ENCODE measurements around the gene NAMPT.
A peak's percentile ranks its signal among the peaks of the same experiment; 100 is the strongest.

Gene NAMPT

DNA sequence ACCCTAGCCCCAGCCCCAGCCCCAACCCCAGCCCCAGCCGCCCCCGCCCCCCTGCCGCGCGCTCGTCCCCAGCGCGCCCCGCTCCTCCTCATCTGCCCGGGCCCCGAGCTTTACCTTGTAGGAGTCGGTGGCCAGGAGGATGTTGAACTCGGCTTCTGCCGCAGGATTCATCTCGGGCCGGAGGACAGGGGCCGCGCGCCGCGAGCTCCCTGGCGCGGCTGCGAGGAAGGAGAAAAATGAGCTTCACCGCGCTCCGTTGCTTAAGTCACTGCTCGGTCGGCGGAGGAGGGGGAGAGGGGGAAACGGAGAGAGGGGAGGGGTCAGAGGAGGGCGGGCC lies at the start of gene NAMPT:
Gene NAMPT, minus strand, starts transcription at position 270 of the 337 bp plus-strand sequence. Its CDS starts 99 bp downstream, at position 171.
- no peaks in the 10 kb centered on the region for H3K9me3 Mint-ChIP-seq
- H3K27ac Mint-ChIP-seq: peak within 1 kb of the TSS; percentile 86 to 96 (median 96)
- H3K4me1 Mint-ChIP-seq: peaks cover 8% of the 10 kb centered on the region
- H3K4me3 Mint-ChIP-seq: peak within 1 kb of the TSS; percentile 95 to 99 (median 96)
- H3K27me3 Mint-ChIP-seq (ENCODE audit: low read depth): no peaks in the 10 kb centered on the region
- H3K36me3 Mint-ChIP-seq (ENCODE audit: low read depth): no peaks in the 10 kb centered on the region
- no peak for TF ChIP-seq CTCF (IDR thresholded peaks at IDR 0.05; ENCODE audit: unreplicated experiment in 3 of 3)

DNA sequence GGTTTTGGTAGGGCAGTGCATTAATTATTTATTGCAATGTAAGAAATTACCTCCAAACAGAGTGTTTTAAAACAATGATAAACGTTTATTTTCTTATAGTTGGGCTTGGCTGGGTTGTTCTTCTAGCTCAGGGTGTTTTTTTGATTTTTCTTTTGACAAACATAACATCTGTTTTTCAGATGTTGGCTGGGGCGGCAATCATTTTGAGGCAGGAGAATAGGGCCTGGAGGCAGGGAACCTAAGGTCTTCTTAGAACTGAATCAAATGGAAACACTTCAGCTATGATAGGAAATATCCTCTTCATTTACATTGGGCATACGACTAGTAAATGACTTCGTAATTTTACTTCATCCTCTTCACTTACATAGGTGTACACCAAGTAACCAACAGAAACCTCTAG lies 47.4 kb upstream of the NAMPT start:
- TF ChIP-seq CTCF (IDR thresholded peaks at IDR 0.05; ENCODE audit: unreplicated experiment in 3 of 3): no peak
- peaks cover 24% of the 10 kb centered on the region for H3K4me1 Mint-ChIP-seq
- no peaks in the 10 kb centered on the region for H3K27me3 Mint-ChIP-seq (ENCODE audit: low read depth)
- peak overlapping the region in 2 of 3 experiments; percentile 48 to 64 for H3K27ac Mint-ChIP-seq
- no peak overlapping the region for H3K4me3 Mint-ChIP-seq
- no peaks in the 10 kb centered on the region for H3K36me3 Mint-ChIP-seq (ENCODE audit: low read depth)
- H3K9me3 Mint-ChIP-seq: peaks cover 6% of the 10 kb centered on the region

- TF ChIP-seq CTCF (IDR thresholded peaks at IDR 0.05; ENCODE audit: unreplicated experiment in 3 of 3): no peak
Observed at GRCh38 chr7:106331441-106332175, 46.8 kb upstream of the NAMPT start.

GRCh38 chr7:106329971-106330733 lies 45.4 kb upstream of the NAMPT start:
- Mint-ChIP-seq H3K4me1 (peaks cover 24% of the 10 kb centered on the region), H3K27ac (peak overlapping the region in 1 of 3 experiments; percentile 17), H3K9me3 (no peaks in the 10 kb centered on the region), H3K36me3 (ENCODE audit: low read depth) (no peaks in the 10 kb centered on the region), H3K27me3 (ENCODE audit: low read depth) (no peaks in the 10 kb centered on the region), H3K4me3 (no peak overlapping the region)
- TF ChIP-seq CTCF (IDR thresholded peaks at IDR 0.05; ENCODE audit: unreplicated experiment in 3 of 3): no peak

More at GRCh38 chr7:106331441-106332175, 46.8 kb upstream of the NAMPT start:
- Mint-ChIP-seq H3K27me3 (ENCODE audit: low read depth) (no peaks in the 10 kb centered on the region), H3K27ac (peak overlapping the region in 2 of 3 experiments; percentile 48 to 64), H3K4me1 (peaks cover 24% of the 10 kb centered on the region), H3K4me3 (no peak overlapping the region), H3K36me3 (ENCODE audit: low read depth) (no peaks in the 10 kb centered on the region), H3K9me3 (peaks cover under 1% of the 10 kb centered on the region)

GRCh38 chr7:106329408-106329807 lies 44.6 kb upstream of the NAMPT start:
- Mint-ChIP-seq H3K27me3 (ENCODE audit: low read depth) (no peaks in the 10 kb centered on the region), H3K36me3 (ENCODE audit: low read depth) (no peaks in the 10 kb centered on the region), H3K4me1 (peaks cover 24% of the 10 kb centered on the region), H3K9me3 (no peaks in the 10 kb centered on the region), H3K4me3 (no peak overlapping the region), H3K27ac (no peak overlapping the region)
- TF ChIP-seq CTCF (IDR thresholded peaks at IDR 0.05; ENCODE audit: unreplicated experiment in 3 of 3): no peak

All from nephron (organoid).